HPDE6-E6E7 (cell line): ENCODE measurements around the gene CDKN2AIP.

Experiments used
- DNase-seq: peaks from one replicate; pipeline ENCODE4 v3.0.0; 2011; ENCODE audit warnings: missing footprints; ENCODE audit errors: extremely low spot score

The CDKN2AIP gene

DNA sequence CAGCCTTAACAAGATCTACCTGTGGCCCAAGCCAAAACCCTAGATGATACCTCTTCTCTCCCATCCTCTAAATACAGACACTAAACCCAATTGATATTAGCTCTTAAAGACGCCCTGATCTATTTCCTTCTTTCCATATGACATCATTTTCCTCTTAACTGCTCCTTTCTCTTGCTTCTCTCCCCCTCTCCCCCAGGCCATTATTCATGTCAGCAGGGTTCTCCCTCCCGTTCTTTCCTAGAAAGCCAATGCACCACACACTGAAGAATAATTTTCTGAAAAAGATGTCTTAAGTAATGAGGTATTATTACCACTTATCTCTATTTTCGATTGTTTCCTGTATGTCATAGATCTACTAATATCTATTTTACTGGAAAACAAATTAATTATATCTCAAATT is 50.7 kb downstream of the CDKN2AIP start:
- DNase-seq: no peak
